K562 (cell line): Measurements from ENCODE around the gene STXBP6. TPM values are rescaled to one million over a fixed set of nuclear protein-coding genes. Genes with fewer than 3 reads are reported as not detected.

ENCODE experiments used
- ATAC-seq: fragments of 200-7000 bp; cut with Tn5 transposase; 3 replicates; pipeline ENCODE4 v1.9.1; 2020; ENCODE audit warnings: moderate library complexity
- BruUV-seq: library from RNA; stranded (reverse); fragments of 400-500 nt; replicated peaks from 2 replicates; lab custom pipeline; 2021; lab: Mats Ljungman, UMichigan
- CTCF ChIA-PET: fragments of 300-600 bp; formaldehyde crosslinking; extraction: SDS; loops from one replicate; lab custom pipeline; 2021; ENCODE audit warnings: low intra/inter-chr PET ratio; lab: Yijun Ruan, JAX
- POLR2A ChIA-PET: fragments of 300-600, 350-650 bp; sonication (Branson Sonifier 250); formaldehyde crosslinking; extraction: SDS; loops from one replicate; lab custom pipeline; 2021; ENCODE audit warnings: antibody characterized with exemption, inconsistent platforms; lab: Yijun Ruan, JAX
- DNase-seq, 4 experiments: peaks; one replicate each; pipeline versions ENCODE4 v3.0.0 to v3.0.0-alpha.2; 2011 to 2018; ENCODE audit warnings: low spot score in 3 of 4, mixed read lengths in 3 of 4; ENCODE audit errors: extremely low read depth in 1 of 4
- FAIRE-seq: peaks from 2 replicates; lab custom pipeline; 2011; peaks lifted over from hg19 to GRCh38; lab: Jason Lieb, UNC
- H2AFZ ChIP-seq: 2 replicates; pipeline ENCODE4 v1.6.0; 2011; ENCODE audit warnings: low read depth, low read length, control low read depth, inconsistent platforms
- H3K27ac ChIP-seq: fragments of 200-600 bp; 3 replicates; pipeline ENCODE4 v1.8.0; 2011; ENCODE audit warnings: low read depth, mild to moderate bottlenecking, control low read depth, inconsistent platforms, low read length, moderate library complexity, mixed read lengths; ENCODE audit errors: extremely low read depth
- H3K27me3 ChIP-seq, 2 experiments: fragments of 300-600 bp in 1 of 2; 2 replicates in 1 of 2; 3 replicates in 1 of 2; pipeline versions ENCODE4 v1.6.0 to v1.8.0; 2011; ENCODE audit warnings: inconsistent platforms in 2 of 2, low read length in 2 of 2, mild to moderate bottlenecking in 1 of 2, mixed read lengths in 1 of 2, moderate library complexity in 1 of 2; ENCODE audit not compliant: control insufficient read depth in 2 of 2, insufficient read depth in 2 of 2
- H3K36me3 ChIP-seq: fragments of 300-600 bp; 3 replicates; pipeline ENCODE4 v1.8.0; 2011; ENCODE audit warnings: mild to moderate bottlenecking, low read length, inconsistent platforms; ENCODE audit not compliant: control insufficient read depth, insufficient read depth
- H3K4me1 ChIP-seq, 2 experiments: fragments of 200-600 bp in 1 of 2; replicated peaks in 1 of 2; 2 replicates in 1 of 2; 3 replicates in 1 of 2; pipeline versions ENCODE4 v1.5.1 to v1.8.0; 2011; ENCODE audit warnings: inconsistent platforms in 2 of 2, low read length in 2 of 2, mild to moderate bottlenecking in 1 of 2, mixed read lengths in 1 of 2, moderate library complexity in 1 of 2; ENCODE audit not compliant: control insufficient read depth in 2 of 2, insufficient read depth in 2 of 2
- H3K4me2 ChIP-seq: 2 replicates; pipeline ENCODE4 v1.6.1; 2011; ENCODE audit warnings: low read length, control low read depth, inconsistent platforms, mixed read lengths; ENCODE audit not compliant: insufficient read depth
- H3K4me3 ChIP-seq: fragments of 200-600 bp; sonication (generic), shearing (Covaris generic); 2 replicates; pipeline ENCODE4 v1.5.1; 2016; ENCODE audit warnings: control low read depth, inconsistent platforms
- H3K79me2 ChIP-seq: fragments of 200-600 bp; 3 replicates; pipeline ENCODE4 v1.8.0; 2011; ENCODE audit warnings: low read length, inconsistent platforms; ENCODE audit not compliant: control insufficient read depth, insufficient read depth
- H3K9ac ChIP-seq, 2 experiments: 2 replicates each; pipeline versions ENCODE4 v1.6.0 to v1.6.1; 2011; ENCODE audit warnings: low read depth in 2 of 2, low read length in 2 of 2, control low read depth in 1 of 2, inconsistent platforms in 1 of 2, mild to moderate bottlenecking in 1 of 2, mixed read lengths in 1 of 2; ENCODE audit not compliant: insufficient read depth in 1 of 2
- H3K9me1 ChIP-seq: one replicate; pipeline ENCODE4 v1.6.0; 2011; ENCODE audit warnings: inconsistent platforms, mild to moderate bottlenecking, low read length, moderate library complexity; ENCODE audit not compliant: control insufficient read depth, insufficient read depth
- H3K9me3 ChIP-seq: replicated peaks from 2 replicates; pipeline ENCODE4 v1.5.1; 2011; ENCODE audit warnings: low read depth, low read length, inconsistent platforms; ENCODE audit not compliant: control insufficient read depth, insufficient read depth
- H4K20me1 ChIP-seq: replicated peaks from 2 replicates; pipeline ENCODE4 v1.6.1; 2011; ENCODE audit warnings: low read length, inconsistent platforms, mixed read lengths; ENCODE audit not compliant: control insufficient read depth, insufficient read depth
- CAMTA2 ChIP-seq: fragments of 250-450 bp; sonication (Bioruptor Pico); conservative IDR thresholded peaks from 2 replicates; pipeline ENCODE4 v1.5.1; 2022
- EWSR1 ChIP-seq: fragments of 450-650 bp; IDR thresholded peaks from 2 replicates; pipeline ENCODE4 v1.6.1; 2018; ENCODE audit warnings: borderline replicate concordance, mild to moderate bottlenecking, low read depth, moderate library complexity; ENCODE audit not compliant: partially characterized antibody
- FOXK1 ChIP-seq: sonication (generic); formaldehyde crosslinking; IDR thresholded peaks from 2 replicates; pipeline ENCODE4 v1.8.0; 2022; ENCODE audit warnings: missing genetic modification reagents, mild to moderate bottlenecking, borderline replicate concordance
- HCFC1 ChIP-seq: IDR thresholded peaks from 2 replicates; pipeline ENCODE4 v1.6.1; 2012; ENCODE audit warnings: low read depth, low read length, improper control_type of control experiment
- NFE2L1 ChIP-seq: fragments of 450-650 bp; IDR thresholded peaks from 2 replicates; pipeline ENCODE4 v1.6.1; 2016; ENCODE audit warnings: missing genetic modification characterization, low read depth, mild to moderate bottlenecking, missing compliant biosample characterization, moderate library complexity, borderline replicate concordance
- PRDM10 ChIP-seq: fragments of 450-650 bp; IDR thresholded peaks from 2 replicates; pipeline ENCODE4 v1.6.1; 2018; ENCODE audit not compliant: partially characterized antibody
- SRF ChIP-seq, 2 experiments: fragments of 250-450, 450-650 bp in 1 of 2; sonication (Bioruptor Pico) in 1 of 2; sonication (generic) in 1 of 2; formaldehyde crosslinking; IDR thresholded peaks; 2 replicates each; pipeline versions ENCODE4 v1.5.0 to v1.5.1; 2020 to 2022; ENCODE audit warnings: mild to moderate bottlenecking in 1 of 2, missing genetic modification reagents in 1 of 2
- ZFP1 ChIP-seq: fragments of 450-650 bp; formaldehyde crosslinking; IDR thresholded peaks from 2 replicates; pipeline ENCODE4 v1.4.0; 2020; ENCODE audit warnings: mild to moderate bottlenecking, mixed read lengths
- ZNF318 ChIP-seq, 2 experiments: fragments of 450-650 bp; IDR thresholded peaks; 2 replicates each; pipeline ENCODE4 v1.6.1; 2016; ENCODE audit warnings: mild to moderate bottlenecking in 2 of 2, borderline replicate concordance in 1 of 2, low read depth in 1 of 2, moderate library complexity in 1 of 2
- ZNF324 ChIP-seq: fragments of 250-450 bp; sonication (Bioruptor Pico); IDR thresholded peaks from 2 replicates; pipeline ENCODE4 v1.4.0; 2020; ENCODE audit warnings: mild to moderate bottlenecking
- ZNF77 ChIP-seq: fragments of 250-450 bp; sonication (Bioruptor Pico); IDR thresholded peaks from 2 replicates; pipeline ENCODE4 v1.5.0; 2020
- WGBS: fragments of 100-300 bp; shearing (Covaris generic); methylation state at CpG from one replicate; pipeline ENCODE4 v1.1.6; 2016; ENCODE audit warnings: low coverage, mixed read lengths; ENCODE audit not compliant: insufficient coverage; ENCODE audit errors: missing lambda C conversion rate; 5-methylcytosine and 5-hydroxymethylcytosine counted together
- in situ Hi-C: fragments of 300-500 bp; cut with MboI; formaldehyde crosslinking; loops from 4 replicates; pipeline ENCODE4 v1.15.0; 2018; ENCODE audit warnings: inconsistent platforms, mixed read lengths
- intact Hi-C: fragments of 100-400 bp; cut with micrococcal nuclease; formaldehyde crosslinking; loops from 2 replicates; pipeline ENCODE4 v1.14.2; 2022
- polyA plus RNA-seq, 8 experiments: library from polyadenylated mRNA; depleted of rRNA in 4 of 8; stranded (reverse) in 5 of 8; unstranded in 3 of 8; fragments of >200 nt; fragmentation: Nextera tagmentation in 2 of 8; fragmentation: Illumina TruSeq in 1 of 8; extraction: Ambion mirVana in 2 of 8; extraction: Trizol in 1 of 8; gene quantifications; 2 replicates each; pipeline versions ENCODE4 v1.2.1 to v1.2.3, GENCODE V29; 2011 to 2014; ENCODE audit warnings: inconsistent platforms in 1 of 8, missing spikeins in 1 of 8
- total RNA-seq, 7 experiments: library from RNA; depleted of rRNA in 6 of 7; stranded (reverse); fragments of >200 nt in 6 of 7; fragmentation: Illumina TruSeq in 2 of 7; extraction: Trizol in 2 of 7; gene quantifications; 2 replicates each; pipeline versions ENCODE4 v1.2.1 to v1.2.3, GENCODE V29; 2011 to 2021; ENCODE audit warnings: low replicate concordance in 1 of 7

The STXBP6 gene
- total and polyA plus RNA-seq, 9 of the 15 experiments (the other 6 are each of a cell fraction or from before 2014, with no cell fraction given): 0.27 to 0.89 (median 0.59) TPM

- CTCF ChIA-PET: no interaction called here
- Histone ChIP-seq H3K36me3 (no peaks in the 10 kb centered on the region), H3K4me1 (no peaks in the 10 kb centered on the region; a peak in 1 of 5 replicates), H3K9me1 (no peaks in the 10 kb centered on the region), H3K79me2 (no peaks in the 10 kb centered on the region), H3K9ac (no peak overlapping the region), H2AFZ (no peak overlapping the region), H3K27ac (no peak overlapping the region), H3K4me3 (no peak overlapping the region), H3K4me2 (no peak overlapping the region), H3K27me3 (no peaks in the 10 kb centered on the region), H4K20me1 (no peaks in the 10 kb centered on the region), H3K9me3 (no peaks in the 10 kb centered on the region)
- POLR2A ChIA-PET: interaction anchor here (1.4 kb wide), 1 partner anchor 9 kb away, joined by 3 read pairs; no protein-coding TSS in a partner anchor
- WGBS: 3% methylated on average over 2 of the region's 2 CpGs
- FAIRE-seq (no peak), ATAC-seq (no peak), DNase-seq (no peak)
- no TSS peak for BruUV-seq
- in situ Hi-C loops: no loop called here
- intact Hi-C loops: no loop called here
- no peak for TF ChIP-seq NFE2L1 (tag)
- no peak for TF ChIP-seq SRF (CRISPR knock-in tag; IDR thresholded peaks at IDR 0.05)
- no peak for TF ChIP-seq ZNF318 (IDR thresholded peaks at IDR 0.05; ENCODE audit: borderline replicate concordance in 1 of 2, low read depth in 1 of 2)
- TF ChIP-seq FOXK1: no peak
- no peak for TF ChIP-seq ZNF77
- TF ChIP-seq EWSR1: no peak
- TF ChIP-seq ZFP1 (CRISPR knock-in tag): no peak
- no peak for TF ChIP-seq ZNF324
- no peak for TF ChIP-seq CAMTA2 (CRISPR knock-in tag)
- no peak for TF ChIP-seq PRDM10
- TF ChIP-seq HCFC1: no peak
Measured at GRCh38 chr14:24975393-24975792, 74.6 kb downstream of the STXBP6 start.
